ENCODE measurements around the gene CCL27. TPM values are rescaled to one million over a fixed set of nuclear protein-coding genes. Genes with fewer than 3 reads are reported as not detected.

CCL27 gene
- total and polyA plus RNA-seq, 10 of the 15 experiments (the other 5 are each of a cell fraction or from before 2014, with no cell fraction given) = 0.45 TPM; not detected in 9

DNA sequence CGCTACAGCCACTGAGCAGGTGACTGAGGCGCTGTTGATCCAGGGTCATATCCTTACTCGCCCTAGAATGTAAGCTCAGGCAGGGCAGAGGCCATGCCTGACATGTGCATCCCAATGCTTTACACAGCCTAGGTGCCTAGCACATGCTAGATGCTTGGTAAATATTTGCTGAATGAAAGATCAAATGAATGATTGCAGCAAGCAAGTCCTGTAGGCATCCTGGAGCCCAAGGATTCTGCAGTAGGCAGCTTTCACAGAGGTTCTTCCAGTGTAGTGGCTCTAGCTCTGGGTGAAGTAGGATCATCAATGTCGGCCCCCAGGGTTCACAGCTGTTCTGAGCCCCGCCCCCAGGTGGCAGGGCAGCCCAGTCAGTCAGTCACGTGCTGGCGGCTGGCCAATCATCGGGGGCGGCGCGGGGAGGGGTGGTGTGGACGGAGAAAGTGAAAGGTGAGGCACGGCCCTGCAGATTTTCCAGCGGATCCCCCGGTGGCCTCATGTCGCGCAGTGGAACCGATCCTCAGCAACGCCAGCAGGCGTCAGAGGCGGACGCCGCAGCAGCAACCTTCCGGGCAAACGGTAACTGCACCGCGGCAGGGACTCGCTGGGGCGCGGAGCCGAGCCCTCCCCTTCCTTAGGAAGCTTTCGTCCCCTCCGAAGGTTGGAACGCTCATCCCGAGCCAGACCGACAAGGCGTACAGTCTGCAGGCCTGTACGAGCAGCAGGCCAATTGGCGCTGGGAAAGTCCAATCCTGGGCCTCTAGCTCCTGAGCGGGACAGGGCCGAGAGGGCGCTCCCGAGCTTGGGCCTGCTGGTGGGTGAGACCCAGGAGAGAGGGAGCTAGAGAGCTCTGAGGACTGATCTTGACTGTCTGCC is 16.0 kb downstream of the CCL27 start, which contains the start of gene GALT (continued):
- TF ChIP-seq REST (IDR thresholded peaks at IDR 0.05; ENCODE audit: low read depth, low read length) (no peak), RBBP5 (conservative IDR thresholded peaks at IDR 0.05) (no peak), SUPT20H (IDR thresholded peaks at IDR 0.05; ENCODE audit: borderline replicate concordance, control insufficient read depth, low read depth, low read length) (no peak), IRF4 (IDR thresholded peaks at IDR 0.05; ENCODE audit: low read depth, low read length) (0 out of 2 replicates have a peak, but pooled peaks have one; percentile 47), SMAD1 (IDR thresholded peaks at IDR 0.05; ENCODE audit: low read depth, partially characterized antibody) (no peak), CHD4 (IDR thresholded peaks at IDR 0.05) (no peak), IKZF2 (IDR thresholded peaks at IDR 0.05) (peak; percentile 51 to 70; a peak in 3 of 4 replicates), RCOR1 (conservative IDR thresholded peaks at IDR 0.05; ENCODE audit: low read depth, low read length) (no peak), ZNF207 (IDR thresholded peaks at IDR 0.05; ENCODE audit: borderline replicate concordance) (0 out of 2 replicates have a peak, but pooled peaks have one; percentile 36), SRF (IDR thresholded peaks at IDR 0.05; ENCODE audit: low read depth in 2 of 2, low read length in 2 of 2) (no peak), FOXK2 (IDR thresholded peaks at IDR 0.05) (peak; percentile 68), EGR1 (IDR thresholded peaks at IDR 0.05; ENCODE audit: borderline replicate concordance in 1 of 2, low read depth in 2 of 2, low read length in 2 of 2) (no peak), EED (IDR thresholded peaks at IDR 0.05; ENCODE audit: low read depth) (peak; percentile 58), STAT3 (IDR thresholded peaks at IDR 0.05; ENCODE audit: low read depth, low read length) (no peak), BHLHE40 (IDR thresholded peaks at IDR 0.05; ENCODE audit: borderline replicate concordance in 1 of 2, low read depth in 2 of 2, low read length in 1 of 2) (peak; percentile 70 to 95; a peak in 3 of 4 replicates), SREBF1 (IDR thresholded peaks at IDR 0.05; ENCODE audit: low read length) (no peak), SUZ12 (IDR thresholded peaks at IDR 0.05; ENCODE audit: unreplicated experiment) (no peak), MTA3 (IDR thresholded peaks at IDR 0.05; ENCODE audit: borderline replicate concordance, low read length) (no peak)
- TF ChIP-seq, protein P1, sequence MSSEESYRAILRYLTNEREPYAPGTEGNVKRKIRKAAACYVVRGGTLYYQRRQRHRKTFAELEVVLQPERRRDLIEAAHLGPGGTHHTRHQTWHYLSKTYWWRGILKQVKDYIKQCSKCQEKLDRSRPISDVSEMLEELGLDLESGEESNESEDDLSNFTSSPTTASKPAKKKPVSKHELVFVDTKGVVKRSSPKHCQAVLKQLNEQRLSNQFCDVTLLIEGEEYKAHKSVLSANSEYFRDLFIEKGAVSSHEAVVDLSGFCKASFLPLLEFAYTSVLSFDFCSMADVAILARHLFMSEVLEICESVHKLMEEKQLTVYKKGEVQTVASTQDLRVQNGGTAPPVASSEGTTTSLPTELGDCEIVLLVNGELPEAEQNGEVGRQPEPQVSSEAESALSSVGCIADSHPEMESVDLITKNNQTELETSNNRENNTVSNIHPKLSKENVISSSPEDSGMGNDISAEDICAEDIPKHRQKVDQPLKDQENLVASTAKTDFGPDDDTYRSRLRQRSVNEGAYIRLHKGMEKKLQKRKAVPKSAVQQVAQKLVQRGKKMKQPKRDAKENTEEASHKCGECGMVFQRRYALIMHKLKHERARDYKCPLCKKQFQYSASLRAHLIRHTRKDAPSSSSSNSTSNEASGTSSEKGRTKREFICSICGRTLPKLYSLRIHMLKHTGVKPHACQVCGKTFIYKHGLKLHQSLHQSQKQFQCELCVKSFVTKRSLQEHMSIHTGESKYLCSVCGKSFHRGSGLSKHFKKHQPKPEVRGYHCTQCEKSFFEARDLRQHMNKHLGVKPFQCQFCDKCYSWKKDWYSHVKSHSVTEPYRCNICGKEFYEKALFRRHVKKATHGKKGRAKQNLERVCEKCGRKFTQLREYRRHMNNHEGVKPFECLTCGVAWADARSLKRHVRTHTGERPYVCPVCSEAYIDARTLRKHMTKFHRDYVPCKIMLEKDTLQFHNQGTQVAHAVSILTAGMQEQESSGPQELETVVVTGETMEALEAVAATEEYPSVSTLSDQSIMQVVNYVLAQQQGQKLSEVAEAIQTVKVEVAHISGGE (CRISPR knock-in tag; IDR thresholded peaks at IDR 0.05) = no peak
- TF ChIP-seq, protein P2, sequence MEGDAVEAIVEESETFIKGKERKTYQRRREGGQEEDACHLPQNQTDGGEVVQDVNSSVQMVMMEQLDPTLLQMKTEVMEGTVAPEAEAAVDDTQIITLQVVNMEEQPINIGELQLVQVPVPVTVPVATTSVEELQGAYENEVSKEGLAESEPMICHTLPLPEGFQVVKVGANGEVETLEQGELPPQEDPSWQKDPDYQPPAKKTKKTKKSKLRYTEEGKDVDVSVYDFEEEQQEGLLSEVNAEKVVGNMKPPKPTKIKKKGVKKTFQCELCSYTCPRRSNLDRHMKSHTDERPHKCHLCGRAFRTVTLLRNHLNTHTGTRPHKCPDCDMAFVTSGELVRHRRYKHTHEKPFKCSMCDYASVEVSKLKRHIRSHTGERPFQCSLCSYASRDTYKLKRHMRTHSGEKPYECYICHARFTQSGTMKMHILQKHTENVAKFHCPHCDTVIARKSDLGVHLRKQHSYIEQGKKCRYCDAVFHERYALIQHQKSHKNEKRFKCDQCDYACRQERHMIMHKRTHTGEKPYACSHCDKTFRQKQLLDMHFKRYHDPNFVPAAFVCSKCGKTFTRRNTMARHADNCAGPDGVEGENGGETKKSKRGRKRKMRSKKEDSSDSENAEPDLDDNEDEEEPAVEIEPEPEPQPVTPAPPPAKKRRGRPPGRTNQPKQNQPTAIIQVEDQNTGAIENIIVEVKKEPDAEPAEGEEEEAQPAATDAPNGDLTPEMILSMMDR (IDR thresholded peaks at IDR 0.05 in 2 of 3, conservative IDR thresholded peaks at IDR 0.05 in 1 of 3; ENCODE audit: control insufficient read depth in 2 of 3, extremely low read depth in 1 of 3, insufficient read depth in 1 of 3, low read depth in 3 of 3, low read length in 3 of 3) = peak; percentile 54 to 62 (median 56)
